KG1 (cell line): ENCODE measurements around the gene PGAP3.

Source experiments
- DNase-seq: peaks from one replicate; lab custom pipeline; 2025; lab: John Stamatoyannopoulos, UW

Gene PGAP3

DNA sequence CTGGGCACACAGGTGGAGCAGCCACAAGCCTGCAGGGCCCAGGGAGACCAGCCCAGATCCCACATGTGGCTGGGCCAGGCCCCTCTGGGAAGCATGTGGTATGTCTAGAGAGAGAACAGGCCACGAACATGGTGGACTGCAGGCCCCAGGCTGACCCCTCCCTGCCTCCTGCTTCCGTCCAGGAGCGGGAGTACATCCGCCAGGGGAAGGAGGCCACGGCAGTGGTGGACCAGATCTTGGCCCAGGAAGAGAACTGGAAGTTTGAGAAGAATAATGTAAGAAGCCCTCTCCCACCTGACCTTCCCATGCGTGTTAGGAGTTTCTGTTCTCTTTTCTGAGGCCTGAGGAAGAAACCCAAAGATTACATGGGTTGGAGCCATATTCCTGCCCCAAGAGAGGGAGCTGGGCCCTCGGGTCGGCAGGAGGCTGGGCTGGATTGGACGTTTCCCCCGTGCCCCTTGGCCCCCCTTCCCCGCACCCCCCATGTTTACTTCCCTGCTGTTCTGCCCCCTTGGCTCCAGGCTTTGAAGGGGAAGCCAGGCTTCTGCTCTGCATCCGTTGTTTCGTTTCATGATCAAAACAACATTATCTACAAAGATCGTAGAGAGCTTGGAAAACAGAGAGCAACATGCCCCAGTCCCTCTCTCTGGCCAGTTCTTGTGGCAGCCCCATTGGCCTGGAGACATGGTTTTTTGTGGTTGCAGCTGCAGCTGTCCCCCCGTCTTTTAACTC lies 28.4 kb downstream of the PGAP3 start:
- DNase-seq: no peak

DNA sequence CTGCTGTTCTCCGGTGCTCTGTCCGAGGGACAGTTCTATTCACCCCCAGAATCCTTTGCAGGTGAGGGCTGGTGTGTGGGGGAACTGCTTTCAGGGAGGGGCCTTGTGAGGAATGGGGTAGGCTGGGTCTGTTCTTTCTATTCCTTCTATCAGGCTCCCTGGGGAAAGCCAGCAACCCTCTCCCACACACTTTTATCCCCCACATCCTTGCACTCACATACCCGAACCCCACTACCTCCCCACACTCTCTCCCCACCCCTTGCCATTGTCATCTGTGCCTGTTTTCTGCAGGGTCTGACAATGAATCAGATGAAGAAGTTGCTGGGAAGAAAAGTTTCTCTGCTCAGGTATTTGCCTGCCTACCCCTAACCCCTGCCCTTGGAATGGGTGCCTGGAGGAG lies 29.1 kb downstream of the PGAP3 start:
- DNase-seq: no peak

DNA sequence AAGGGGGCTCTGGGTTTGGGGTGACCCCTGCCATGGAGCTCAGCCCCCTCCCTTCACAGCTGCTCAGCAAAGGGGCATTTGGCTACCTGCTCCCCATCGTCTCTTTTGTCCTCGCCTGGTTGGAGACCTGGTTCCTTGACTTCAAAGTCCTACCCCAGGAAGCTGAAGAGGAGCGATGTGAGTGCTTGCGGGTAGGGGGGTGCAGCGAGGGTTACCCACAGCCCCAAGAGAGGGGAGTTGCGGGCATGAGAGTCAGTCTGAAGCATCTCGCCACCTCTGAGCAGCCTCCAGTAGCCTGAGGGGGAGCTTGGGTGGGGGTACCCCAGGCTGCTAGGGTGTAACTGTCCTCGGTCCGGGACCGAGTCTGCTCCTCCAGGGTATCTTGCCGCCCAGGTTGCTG lies 29.5 kb downstream of the PGAP3 start:
- no peak for DNase-seq

DNA sequence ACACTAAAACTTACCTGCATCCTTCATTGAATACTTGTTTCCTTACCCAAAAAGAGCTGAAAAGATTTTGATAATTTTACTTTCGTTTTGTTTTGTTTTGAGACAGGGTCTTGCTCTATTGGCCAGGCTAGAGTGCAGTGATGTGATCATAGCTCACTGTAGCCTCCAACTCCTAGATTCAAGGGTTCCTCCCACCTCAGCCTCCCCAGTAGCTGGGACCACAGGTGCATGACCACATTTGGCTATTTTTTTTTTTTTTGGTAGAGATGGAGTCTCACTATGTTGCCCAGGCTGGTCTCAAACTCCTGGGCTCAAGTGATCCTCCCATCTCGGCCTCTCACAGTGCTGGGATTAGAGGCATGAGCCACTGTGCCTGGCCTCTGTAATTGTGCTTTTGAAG lies 32.8 kb downstream of the PGAP3 start:
- no peak for DNase-seq

DNA sequence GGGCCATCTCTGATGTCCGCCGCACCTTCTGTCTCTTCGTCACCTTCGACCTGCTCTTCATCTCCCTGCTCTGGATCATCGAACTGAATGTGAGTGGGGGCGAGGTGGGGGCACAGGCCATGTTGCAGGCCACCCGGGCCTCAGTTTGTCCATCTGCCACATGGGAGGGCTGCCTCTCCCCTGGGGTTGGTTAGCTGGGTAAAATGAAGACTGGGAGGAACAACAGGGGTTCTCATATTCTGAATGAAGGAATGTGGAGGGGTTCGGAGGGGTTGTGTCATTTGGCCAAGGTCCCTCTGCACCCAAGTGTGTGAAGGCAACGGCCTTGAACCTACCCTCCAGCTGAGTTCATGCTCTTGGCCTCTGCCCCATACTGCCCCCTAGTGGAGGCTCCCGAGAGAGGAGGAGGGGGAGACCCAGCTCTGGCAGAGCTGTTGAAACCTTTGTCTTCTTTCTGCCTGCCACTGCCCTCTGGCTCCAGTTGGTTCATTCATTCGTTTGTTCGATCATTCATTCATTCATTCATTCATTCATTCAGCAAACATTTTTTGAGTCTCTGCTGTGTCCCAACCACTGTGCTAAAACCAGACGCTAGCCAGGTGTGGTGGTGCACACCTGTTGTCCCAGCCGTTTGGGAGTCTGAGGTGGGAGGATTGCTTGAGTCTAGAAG lies 34.1 kb downstream of the PGAP3 start:
- no peak for DNase-seq

DNA sequence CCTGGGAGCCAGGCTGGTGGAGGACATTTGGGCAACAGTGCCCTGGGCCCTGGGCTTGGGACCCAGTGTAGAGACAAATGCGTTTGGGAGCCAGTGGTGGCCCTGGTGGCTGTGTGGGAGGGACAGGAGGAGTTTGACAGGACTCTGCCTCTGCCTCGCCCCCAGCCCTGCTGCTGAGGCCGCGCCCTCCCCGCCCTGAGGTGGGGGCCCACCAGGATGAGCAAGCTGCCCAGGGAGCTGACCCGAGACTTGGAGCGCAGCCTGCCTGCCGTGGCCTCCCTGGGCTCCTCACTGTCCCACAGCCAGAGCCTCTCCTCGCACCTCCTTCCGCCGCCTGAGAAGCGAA lies 34.6 kb downstream of the PGAP3 start:
- no peak for DNase-seq

DNA sequence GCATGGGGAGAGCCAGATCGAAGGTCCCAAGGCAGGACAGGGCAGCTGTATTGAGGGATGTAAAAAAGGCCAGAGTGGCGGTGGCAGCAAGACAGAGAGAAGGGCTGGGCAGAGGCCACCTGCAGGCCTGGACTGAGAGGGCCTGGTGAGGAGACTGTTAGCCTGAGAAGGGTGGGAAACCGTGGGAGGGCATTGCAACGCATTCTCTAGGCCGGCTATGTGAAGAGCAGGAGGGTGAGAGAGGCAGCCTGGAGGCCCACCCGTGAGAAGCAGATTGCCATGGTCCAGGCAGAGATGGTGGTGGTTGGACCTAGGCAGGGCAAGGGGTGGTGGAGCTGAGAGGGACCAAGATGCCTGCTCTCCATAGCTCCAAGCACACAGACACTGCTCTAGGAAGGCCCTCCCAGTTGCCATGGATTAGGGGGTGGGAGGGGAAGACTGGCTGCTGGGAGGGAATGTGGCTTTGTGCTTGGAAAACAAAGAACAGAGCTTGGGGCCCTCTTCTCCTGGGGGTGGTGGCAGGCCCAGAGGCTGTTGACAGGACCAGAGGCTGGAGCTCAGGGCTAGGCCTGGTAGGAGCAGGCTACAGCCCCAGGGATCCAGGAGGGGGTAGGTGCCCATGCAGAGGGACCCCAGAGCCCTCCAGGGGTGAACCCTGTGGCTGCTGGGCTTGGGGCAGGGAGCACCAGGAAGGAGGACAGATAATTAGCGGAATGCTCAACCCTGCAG lies 35.1 kb downstream of the PGAP3 start:
- no peak for DNase-seq

DNA sequence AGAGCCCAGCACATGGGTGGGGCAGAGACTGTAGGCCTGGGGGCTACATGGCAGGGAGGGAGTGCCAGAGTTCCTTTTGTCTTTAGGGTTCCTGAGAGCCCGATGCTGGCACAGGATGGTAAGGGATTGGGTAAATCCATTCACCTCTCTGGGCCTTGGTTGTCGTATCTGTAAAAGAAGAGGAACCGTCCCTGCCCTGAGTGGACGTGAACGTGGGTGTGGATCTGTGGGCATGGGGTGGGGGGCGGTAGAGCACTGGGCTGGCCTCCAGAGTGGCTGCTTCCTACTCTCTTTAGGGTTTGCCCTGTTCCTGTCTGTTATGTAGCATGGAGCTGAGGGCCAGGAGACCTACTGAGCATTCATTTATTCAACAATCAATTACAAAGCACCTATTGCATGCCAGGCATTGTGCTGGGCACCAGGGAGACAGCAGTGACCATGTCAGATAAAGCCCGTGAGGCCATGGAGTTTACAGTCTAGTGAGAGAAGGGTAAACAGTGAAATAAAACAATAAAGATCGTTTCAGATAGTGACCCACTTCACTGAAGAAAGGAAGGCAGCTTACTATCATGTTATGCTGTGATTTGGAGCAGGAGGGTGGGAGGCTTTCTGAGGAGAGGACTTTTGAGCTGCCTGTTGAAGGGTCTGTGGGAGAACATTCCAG lies 35.8 kb downstream of the PGAP3 start:
- DNase-seq: no peak

DNA sequence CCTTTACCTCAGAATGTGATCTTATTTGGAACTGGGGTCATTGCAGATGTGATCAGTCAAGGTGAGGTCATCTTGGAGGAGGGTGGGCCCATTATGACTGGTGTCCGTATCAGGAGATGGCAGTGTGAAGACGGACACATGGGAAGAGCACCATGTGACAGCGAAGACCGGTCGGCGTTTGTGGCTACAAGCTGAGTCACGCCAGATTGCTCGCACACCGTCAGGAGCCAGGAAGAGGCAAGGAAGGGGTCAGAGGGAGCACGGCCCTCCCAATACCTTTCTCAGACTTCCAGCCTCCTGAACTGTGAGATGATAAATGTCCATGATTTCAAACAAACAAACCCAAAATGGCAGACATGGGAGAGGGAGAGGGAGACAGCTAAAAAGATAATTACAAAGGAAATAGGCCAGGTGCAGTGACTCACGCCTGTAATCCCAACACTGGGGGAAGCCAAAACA lies 37.7 kb downstream of the PGAP3 start:
- DNase-seq: no peak

DNA sequence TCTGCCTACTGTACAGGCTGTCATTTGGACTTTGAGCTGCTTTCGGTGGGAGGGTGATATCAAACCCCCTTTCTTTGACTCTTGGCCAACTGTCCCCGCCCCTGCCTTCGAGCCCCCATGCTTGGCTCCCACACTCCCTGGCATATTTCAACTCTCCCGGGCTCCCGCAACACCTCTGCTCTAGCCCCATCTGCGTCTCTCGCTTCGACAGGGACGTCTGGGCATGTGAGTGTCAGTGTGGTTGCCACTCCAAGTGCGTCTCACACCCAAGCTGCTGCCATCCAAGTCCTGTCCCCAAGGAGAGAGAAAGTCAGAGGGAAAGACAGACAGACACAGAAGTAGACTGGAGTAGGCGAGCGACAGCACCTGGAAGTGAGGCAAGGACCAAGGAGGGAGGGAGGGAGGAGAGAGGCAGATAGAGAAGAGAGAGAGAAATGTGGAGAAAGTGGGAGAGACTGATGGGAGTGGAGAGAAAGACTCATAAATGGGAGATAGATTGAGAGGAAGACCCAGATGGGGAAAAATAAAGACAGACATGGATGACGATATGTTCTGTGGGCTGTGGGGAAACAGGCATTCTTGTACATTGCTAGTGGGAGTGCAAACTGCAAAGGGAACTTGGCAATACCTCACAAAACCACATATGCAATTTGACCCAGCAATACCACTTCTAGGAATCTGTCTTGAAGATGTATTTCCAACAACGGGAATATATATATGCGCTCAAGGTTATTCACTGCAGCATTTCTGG lies 39.1 kb downstream of the PGAP3 start:
- no peak for DNase-seq

DNA sequence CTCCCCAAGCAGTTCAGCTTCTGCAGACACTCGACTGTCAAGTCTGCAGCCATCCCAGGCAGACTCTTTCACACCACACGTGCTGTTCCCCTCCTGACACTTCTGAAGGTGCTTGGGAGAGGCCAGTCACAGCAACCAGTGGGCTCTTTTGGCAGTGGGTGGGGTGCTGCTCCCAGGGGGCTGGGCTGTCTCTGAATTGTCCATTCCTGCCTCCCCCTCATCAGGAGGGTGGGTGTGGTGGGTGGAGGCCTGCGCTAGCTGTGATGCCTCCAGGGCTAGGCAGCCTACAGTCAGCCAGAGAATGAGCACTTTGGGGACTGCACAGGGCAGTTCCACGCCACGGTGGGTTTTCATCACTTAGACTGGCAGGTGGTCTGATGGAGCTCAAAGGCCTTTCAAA lies 40.6 kb downstream of the PGAP3 start:
- no peak for DNase-seq

DNA sequence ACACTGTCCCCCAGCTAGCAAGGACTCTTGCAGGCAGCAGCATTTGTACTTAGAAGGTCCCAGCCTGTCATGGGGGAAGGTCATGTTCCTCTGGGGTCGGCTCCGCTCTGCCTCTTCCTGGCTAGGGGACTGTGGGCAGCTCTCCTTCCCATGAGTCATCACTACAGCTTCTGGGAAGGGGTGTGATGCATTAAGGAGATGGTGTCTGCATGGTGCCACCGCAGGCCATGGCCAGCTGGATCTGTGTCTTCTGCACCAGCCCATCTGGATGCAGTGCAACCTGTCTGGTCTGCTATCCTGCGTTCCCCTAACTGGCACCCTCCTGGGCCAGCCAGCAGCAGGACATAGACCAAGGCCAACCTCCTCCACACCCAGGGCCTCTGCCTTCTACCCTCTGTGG lies 44.6 kb downstream of the PGAP3 start:
- no peak for DNase-seq

DNA sequence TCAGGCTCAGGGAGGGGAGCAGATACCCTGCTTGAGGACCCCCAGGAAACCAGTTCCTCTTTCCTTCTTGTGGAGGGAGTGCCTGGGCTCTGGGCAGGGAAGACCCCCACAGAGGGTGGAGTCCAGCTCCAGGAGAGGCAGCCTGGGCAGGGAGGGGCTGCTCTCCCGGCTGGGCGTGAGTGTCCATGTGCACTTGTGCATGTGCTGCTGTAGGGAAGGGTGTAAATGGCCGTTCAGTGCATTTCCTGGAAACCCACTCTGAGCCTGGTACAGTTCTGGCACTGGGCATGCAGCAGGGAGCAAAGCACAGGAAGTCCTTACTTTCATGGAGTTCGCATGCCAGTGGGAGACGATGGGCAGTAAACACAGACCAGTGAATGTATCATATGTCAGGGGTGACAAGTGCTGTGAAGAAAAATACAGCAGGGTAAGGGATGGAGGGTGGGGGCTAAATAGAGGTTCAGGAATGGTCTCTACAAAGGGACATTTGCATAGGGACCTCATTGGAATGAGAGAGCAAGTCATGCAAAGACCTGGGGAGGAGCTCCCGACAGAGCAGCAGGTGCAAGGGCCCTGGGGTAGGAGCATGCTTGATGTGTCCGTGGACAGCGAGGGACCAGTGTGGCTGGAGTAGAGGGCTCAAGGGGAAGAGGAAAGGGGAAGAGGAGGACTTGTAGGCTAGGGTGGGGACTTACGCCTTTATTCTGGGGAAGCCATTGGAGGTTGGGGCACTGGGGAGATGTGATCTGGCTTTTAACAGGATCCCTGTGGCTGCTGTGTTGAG lies 45.4 kb downstream of the PGAP3 start:
- no peak for DNase-seq

DNA sequence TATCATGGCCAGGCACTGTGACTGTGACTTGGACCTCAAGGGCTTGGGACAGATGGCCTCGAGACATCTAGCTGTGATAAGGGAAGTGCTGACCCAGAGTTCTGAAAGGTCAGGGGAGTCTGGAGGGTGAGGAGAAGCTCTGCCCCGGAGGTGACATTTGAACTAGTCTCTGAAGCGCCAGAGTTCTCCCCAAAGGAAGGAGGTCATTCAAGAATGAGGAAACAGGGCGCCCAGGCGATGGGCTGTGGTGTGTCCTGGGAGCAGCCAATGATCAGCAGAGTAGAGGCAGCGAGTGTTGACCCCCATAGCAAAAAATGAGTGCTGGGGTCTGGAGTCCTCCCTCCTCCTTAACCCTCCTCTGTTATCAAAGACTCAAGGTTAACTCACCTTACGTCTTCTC lies 46.0 kb downstream of the PGAP3 start:
- no peak for DNase-seq

DNA sequence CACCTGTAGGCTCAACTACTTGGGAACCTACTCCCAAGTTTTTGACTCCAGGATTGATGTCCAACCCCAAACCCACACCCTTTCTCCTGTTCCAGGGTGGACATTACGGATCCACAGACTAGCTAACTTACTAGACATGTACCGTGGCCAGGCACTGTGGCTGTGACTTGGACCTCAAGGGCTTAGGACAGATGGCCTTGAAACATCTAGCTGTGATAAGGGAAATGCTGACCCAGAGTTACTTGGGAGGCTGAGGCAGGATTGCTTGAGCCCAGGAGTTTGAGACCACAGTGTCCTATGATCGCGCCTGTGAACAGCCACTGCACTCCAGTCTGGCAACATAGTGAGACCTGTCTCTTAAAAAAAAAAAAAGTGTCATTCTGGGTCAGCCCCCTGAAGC lies 46.8 kb downstream of the PGAP3 start:
- DNase-seq: no peak

DNA sequence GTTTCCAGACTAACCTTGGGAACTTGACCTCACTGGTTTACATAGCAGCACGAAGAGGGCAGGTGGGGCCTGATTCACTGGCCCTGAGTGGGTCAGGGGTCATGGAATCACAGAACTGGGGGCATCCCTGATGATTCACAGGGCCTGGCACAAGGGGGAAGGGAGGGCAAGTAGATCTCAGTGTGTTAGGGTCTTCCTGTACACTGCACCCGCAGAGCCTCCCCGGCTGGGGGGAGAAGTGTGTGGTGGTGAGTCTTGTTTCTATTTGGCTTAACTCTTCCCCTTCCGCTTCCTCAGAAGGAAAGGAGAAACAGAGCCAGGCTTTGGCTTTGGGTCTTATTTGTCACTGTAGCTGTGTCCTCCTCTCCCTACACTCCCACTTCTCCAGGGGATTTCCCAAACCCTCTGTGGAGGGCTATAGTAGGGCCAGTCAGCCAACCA lies 47.2 kb downstream of the PGAP3 start:
- no peak for DNase-seq

DNA sequence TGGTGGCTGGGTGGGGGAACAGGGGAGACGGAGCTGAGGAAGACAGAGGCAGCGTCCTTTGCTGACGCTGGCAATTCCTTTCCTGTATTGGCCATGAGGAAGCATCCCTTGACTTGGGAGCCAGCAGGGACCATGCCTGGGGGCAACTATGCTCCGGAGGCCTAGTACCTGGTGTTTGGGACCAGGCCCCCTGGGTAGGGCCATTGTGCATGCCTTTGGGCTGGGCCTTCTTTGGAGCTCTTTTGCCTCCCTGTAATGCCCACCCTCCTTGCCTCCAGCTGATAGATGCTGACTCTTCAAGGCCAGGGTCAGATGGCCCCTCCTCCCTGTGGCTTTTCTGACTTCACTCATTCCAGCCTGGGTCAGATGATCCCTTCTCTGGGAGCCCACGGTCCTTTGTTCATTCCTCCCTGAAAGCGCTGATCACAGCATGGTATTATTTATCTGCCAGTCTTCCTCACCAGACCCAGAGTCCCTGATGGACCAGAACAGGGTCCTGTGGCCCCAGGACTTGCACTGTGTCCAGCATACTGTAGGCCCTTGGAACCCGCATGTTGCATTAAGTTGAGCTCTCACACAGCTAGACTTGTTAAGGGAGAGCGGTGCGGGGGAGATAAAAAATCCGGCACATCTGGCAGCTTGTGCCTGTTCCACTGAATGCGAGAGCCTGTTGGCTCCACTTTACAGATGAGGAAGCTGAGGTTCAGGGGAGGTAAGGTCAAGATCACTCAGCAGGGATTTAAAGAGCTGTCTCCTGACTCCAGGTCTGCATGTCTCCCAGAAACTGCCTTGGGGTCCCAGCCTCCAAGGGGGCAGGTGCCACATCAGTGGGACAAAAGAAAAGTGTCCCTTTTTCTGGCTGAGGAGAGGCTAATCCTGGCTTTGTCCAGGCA lies 48.0 kb downstream of the PGAP3 start:
- DNase-seq: no peak

DNA sequence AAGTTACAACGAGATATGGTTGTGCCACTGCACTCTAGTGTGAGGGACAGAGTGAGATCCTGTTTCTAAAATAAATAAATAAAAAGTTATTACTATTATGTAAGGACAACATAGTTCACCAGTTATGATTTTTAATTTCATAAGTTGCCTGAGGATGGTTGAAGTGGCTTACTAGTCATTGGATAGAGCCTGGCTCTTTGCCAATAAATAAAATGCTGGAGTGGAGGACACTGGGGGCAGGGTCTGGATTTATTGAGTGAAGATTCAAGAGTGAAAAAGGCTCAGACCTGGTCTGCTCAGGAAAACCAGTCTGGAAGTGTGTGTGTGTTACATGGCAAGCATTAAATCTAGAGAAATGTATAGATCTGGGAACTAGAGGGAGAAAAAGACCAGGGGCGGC lies 48.8 kb downstream of the PGAP3 start:
- no peak for DNase-seq

DNA sequence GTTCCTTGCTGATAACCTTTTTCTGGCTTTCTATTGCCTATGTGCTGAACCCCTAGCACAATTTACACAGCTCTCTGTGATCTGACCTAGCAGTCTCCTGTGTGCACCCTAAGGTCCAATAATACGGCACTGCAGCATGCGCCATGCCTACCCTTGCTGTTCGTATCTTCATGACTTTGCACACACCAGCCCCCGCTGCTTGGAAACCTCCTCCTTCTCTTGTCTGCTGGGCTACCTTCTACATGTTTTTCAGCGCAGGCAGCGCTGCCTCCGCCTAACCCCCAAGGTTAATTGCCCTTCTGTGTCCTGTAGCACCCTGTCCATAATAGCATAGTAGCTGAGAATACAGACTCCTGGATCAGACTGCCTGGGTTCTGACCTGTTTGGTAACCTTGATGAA lies 49.5 kb downstream of the PGAP3 start:
- no peak for DNase-seq
